Activated CD4-positive, CD25-positive, alpha-beta regulatory T cell treated with anti-CD3 and anti-CD28 coated beads, Interleukin-2, amount 50 U/mL, for 24 hours (primary cell): ENCODE results near the gene KLHL9.
"Not testable (repeated sequence)": the region's sequence is repeated elsewhere in the genome, so short reads cannot be mapped to it uniquely, and the experiment has no call there.

Source experiments
- ATAC-seq, 2 donors: fragments of 150-1000 bp; cut with Tn5 transposase; one replicate each; pipeline ENCODE4 v1.10.0; 2021; ENCODE audit warnings: mild to moderate bottlenecking in 1 of 2, moderate library complexity in 1 of 2

KLHL9 gene, protein sequence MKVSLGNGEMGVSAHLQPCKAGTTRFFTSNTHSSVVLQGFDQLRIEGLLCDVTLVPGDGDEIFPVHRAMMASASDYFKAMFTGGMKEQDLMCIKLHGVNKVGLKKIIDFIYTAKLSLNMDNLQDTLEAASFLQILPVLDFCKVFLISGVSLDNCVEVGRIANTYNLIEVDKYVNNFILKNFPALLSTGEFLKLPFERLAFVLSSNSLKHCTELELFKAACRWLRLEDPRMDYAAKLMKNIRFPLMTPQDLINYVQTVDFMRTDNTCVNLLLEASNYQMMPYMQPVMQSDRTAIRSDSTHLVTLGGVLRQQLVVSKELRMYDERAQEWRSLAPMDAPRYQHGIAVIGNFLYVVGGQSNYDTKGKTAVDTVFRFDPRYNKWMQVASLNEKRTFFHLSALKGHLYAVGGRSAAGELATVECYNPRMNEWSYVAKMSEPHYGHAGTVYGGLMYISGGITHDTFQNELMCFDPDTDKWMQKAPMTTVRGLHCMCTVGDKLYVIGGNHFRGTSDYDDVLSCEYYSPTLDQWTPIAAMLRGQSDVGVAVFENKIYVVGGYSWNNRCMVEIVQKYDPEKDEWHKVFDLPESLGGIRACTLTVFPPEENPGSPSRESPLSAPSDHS

GRCh38 chr9:21334701-21335632 lies at the start of gene KLHL9:
TSS of gene KLHL9 (minus strand) at chr9:21335404. CDS start at chr9:21334859, 545 bp downstream.
- ATAC-seq = peak; percentile 85 to 86

DNA sequence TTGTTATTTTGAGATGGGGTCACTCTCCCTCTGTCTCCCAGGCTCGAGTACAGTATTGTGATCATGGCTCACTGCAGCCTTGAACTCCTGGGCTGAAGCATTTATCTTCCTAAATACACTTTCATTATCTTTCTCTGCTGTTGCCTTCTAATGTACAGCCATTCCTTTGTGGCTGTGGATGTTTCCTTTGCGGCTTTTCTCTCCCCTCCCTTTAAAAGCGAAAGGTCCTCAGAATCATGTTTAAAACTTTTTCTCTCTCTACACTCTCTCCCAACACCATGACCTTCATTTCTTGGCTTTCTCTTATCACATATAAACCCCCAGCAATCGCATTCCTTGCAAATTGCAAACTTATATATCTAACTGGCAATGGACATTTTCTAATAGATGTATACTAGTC lies 48.4 kb upstream of the KLHL9 start:
- no peak for ATAC-seq

GRCh38 chr9:21381448-21382339 lies 46.5 kb upstream of the KLHL9 start:
- ATAC-seq = peak; percentile 90 to 94

DNA sequence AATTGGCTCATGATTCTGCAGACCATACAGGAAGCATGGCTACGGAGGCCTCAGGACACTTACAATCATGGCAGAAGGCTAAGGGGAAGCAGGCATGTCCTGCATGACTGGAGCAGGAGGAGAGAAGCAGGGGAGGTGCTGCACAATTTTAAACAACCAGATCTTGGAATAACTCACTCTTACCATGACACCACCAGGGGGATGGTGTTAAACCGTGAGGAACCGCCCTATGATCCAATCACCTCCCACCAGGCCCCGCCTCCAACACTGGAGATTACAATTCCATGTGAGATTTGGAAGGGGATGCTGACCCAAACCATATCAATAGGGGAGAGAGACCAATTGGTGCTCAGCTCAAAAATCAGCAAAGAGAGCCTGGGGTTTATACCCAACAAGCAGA lies 36.3 kb upstream of the KLHL9 start:
- ATAC-seq = not testable (repeated sequence)

GRCh38 chr9:21367957-21368356 lies 32.8 kb upstream of the KLHL9 start, which contains the start of gene IFNA13:
TSS of gene IFNA13 (minus strand) at chr9:21368057. CDS start at chr9:21368010, 47 bp downstream.
- ATAC-seq = no peak

- not testable (repeated sequence) for ATAC-seq
Observed at GRCh38 chr9:21367169-21367568, 32.0 kb upstream of the KLHL9 start.

DNA sequence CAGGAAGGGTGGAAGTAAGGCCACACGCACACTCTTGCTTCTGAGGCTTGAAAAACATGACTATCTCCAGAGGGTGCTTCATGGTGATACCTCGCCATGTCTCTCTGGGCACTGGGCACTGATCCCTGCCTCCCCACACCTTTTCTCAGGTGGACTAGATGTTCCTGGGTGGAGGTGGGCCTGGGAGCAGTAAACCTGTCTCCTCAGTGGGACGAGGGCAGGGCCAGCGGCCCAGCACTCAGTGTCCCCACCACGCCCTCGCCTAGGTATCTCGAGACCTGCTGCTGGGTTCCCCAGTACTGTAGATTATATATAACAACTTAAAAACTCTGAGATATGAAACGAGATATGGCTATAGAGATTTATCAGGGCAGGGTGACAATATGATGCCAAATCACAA lies 27.1 kb upstream of the KLHL9 start:
- no peak for ATAC-seq

DNA sequence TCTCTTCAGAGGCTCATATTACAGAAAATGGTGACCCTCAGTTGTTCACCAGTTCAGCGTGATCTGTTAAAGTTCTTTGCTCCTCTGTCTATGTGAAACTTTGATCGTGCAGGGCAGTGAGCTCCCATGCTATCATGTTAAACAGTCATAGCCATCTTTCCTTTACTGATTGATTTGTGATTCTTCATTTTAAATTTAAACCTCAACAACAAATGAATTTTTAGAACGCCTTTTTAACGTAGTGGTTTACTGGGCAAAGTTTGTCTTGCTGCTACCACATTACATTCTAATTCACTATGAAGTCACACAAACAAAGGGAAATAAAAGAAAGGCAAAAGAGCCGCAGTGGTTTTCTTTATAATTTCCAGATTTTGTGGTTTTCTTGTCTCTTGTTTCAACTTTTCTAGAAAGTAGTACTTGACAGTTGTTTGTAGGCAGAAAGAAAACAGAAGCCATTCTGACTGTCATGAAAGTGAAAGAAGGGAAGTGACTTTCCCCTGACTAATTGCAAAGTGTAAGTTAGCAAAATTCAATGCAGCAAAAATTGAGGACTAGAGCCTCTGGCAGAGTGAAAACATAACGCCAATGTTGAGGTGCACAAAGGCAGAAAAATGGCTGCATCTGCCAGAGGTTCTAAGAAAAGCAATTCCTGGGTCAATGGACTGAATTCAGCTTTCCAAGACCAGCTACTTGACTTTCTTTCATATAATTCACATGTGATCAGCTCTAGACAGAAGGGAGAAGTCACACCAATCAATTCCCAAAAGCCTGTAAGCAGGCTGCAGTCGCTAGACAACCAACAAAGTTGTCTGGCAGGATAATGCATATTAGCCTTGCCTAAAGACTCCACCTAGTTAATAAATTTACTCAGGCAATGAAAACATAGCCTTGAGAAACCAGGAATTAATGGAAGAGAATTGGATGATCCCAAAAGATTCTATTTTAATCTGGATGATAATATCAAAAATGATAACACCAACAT lies 22.6 kb upstream of the KLHL9 start:
- peak; percentile 83 to 84 for ATAC-seq

- no peak for ATAC-seq
Observed at GRCh38 chr9:21350787-21351186, 15.6 kb upstream of the KLHL9 start, which contains the start of gene IFNA6. TSS of gene IFNA6 (minus strand) at chr9:21350887. CDS start at chr9:21350887, 0 bp downstream.

DNA sequence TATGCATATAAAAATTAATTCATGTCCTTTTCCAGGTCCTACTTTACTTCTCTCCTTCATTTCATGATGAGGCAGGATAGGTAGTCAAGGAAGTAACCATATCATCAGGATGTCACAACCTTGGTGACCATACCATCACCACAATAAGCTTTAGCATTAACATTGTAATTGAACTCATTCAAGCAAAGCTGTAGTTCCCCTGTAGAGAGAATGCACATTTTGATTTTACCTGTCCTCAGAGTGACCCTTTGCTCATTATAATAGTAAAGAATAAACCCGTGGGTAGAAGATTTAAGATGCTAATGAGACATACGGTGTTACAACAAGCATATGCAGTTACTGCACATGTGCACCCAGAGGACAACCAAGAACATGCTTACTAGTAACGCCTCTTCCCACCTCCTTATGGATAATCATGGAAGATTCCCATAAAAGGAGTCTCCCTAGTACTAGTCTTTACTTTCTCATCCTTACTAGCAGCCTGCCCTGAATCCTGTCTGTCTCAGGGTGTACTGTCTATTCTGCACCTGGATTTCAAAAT lies 13.3 kb upstream of the KLHL9 start:
- ATAC-seq = no peak

DNA sequence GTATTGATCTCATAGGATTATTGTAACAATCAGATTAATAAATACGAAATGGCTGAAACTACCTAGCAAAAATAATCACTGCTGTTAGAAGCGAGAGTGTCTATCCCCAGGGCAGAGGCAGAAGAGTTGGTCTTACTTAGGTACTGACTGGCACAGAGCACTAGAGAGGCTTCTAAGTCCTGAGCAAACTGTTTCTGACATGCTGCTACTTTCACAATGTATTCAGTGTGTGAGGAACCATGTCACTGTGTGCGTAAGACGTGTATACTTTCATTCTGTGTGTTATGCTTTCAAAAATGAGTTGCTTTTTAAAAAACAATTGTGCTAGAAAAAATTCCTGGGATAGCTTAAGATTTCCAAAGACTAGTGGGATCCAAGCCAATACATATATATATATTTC lies 5.5 kb upstream of the KLHL9 start:
- no peak for ATAC-seq

- no peak for ATAC-seq
Observed at GRCh38 chr9:21336457-21336856, 1.3 kb upstream of the KLHL9 start.

DNA sequence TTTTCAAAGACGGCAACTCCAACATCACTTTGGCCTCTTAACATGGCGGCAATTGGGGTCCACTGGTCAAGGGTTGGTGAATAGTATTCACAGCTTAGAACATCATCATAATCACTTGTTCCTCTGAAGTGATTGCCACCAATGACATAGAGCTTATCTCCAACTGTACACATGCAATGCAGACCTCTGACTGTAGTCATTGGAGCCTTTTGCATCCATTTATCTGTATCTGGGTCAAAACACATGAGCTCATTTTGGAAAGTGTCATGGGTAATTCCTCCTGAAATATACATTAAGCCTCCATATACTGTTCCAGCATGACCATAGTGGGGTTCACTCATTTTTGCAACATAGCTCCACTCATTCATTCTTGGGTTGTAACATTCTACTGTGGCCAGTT lies 2.0 kb downstream of the KLHL9 start:
- ATAC-seq = no peak

GRCh38 chr9:21331676-21332402 lies 3.4 kb downstream of the KLHL9 start:
- ATAC-seq = no peak

- ATAC-seq = peak; percentile 77 to 88
Observed at GRCh38 chr9:21326526-21327139, 8.6 kb downstream of the KLHL9 start.

GRCh38 chr9:21324047-21324446 lies 11.2 kb downstream of the KLHL9 start:
- ATAC-seq = no peak

GRCh38 chr9:21322911-21323461 lies 12.2 kb downstream of the KLHL9 start:
- no peak for ATAC-seq

GRCh38 chr9:21320465-21320864 lies 14.7 kb downstream of the KLHL9 start:
- no peak for ATAC-seq
